ENCODE data around the gene FIG4.

FIG4 gene

DNA sequence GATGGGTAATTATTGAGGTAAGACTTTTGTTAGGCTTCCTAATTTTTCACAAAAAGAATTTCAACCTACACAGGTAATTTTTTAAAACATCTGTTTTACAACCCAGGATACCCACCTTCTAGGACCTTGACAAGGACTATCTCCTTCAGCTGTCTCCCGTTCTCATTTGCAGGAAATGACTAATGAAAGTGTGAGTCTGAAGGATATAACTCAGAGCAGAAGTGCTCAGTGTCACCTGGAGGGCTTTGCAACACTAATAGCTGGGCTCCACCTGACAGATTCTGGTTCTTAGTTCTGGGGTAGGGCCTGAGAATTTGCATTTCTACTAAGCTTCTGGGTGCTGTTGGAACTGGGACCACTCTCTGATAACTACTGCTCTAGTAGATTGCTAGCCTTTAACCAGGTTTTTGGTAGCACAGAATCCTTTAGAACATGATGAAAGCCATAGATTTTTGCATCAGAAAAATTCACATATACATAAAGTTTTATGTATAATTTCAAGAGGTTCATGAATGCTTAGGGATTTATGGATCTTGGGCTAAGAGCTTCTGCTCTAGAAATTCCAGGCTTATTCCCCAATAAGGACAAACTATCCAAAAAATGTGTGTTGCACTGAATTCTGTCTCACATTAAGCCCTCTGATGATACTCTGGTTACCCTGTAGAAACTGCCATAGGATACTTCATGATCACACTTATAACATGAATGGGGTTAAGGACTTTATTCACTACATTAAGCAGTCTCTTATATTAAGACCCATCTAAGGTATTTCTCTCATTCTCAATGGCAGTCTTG lies 30.4 kb upstream of the FIG4 start:
- TF ChIP-seq ZFP3 (CRISPR knock-in tag; IDR thresholded peaks at IDR 0.05) (no peak), TOX (CRISPR knock-in tag; IDR thresholded peaks at IDR 0.05; ENCODE audit: borderline replicate concordance) (no peak), CSDC2 (CRISPR knock-in tag; IDR thresholded peaks at IDR 0.05) (no peak), TCF4 (CRISPR knock-in tag; IDR thresholded peaks at IDR 0.05; ENCODE audit: borderline replicate concordance) (no peak), ESRRG (CRISPR knock-in tag; IDR thresholded peaks at IDR 0.05) (no peak), ZFP30 (CRISPR knock-in tag; IDR thresholded peaks at IDR 0.05) (no peak), ISL1 (CRISPR knock-in tag; IDR thresholded peaks at IDR 0.05) (no peak), RARB (CRISPR knock-in tag; IDR thresholded peaks at IDR 0.05) (no peak)
- TF ChIP-seq, protein P1, sequence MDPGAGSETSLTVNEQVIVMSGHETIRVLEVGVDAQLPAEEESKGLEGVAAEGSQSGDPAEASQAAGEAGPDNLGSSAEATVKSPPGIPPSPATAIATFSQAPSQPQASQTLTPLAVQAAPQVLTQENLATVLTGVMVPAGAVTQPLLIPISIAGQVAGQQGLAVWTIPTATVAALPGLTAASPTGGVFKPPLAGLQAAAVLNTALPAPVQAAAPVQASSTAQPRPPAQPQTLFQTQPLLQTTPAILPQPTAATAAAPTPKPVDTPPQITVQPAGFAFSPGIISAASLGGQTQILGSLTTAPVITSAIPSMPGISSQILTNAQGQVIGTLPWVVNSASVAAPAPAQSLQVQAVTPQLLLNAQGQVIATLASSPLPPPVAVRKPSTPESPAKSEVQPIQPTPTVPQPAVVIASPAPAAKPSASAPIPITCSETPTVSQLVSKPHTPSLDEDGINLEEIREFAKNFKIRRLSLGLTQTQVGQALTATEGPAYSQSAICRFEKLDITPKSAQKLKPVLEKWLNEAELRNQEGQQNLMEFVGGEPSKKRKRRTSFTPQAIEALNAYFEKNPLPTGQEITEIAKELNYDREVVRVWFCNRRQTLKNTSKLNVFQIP (CRISPR knock-in tag; IDR thresholded peaks at IDR 0.05; ENCODE audit: borderline replicate concordance, low read depth) = no peak
- TF ChIP-seq, protein P2, sequence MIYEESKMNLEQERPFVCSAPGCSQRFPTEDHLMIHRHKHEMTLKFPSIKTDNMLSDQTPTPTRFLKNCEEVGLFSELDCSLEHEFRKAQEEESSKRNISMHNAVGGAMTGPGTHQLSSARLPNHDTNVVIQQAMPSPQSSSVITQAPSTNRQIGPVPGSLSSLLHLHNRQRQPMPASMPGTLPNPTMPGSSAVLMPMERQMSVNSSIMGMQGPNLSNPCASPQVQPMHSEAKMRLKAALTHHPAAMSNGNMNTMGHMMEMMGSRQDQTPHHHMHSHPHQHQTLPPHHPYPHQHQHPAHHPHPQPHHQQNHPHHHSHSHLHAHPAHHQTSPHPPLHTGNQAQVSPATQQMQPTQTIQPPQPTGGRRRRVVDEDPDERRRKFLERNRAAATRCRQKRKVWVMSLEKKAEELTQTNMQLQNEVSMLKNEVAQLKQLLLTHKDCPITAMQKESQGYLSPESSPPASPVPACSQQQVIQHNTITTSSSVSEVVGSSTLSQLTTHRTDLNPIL (CRISPR knock-in tag; IDR thresholded peaks at IDR 0.05; ENCODE audit: low read depth) = no peak
- no peak for ATAC-seq

DNA sequence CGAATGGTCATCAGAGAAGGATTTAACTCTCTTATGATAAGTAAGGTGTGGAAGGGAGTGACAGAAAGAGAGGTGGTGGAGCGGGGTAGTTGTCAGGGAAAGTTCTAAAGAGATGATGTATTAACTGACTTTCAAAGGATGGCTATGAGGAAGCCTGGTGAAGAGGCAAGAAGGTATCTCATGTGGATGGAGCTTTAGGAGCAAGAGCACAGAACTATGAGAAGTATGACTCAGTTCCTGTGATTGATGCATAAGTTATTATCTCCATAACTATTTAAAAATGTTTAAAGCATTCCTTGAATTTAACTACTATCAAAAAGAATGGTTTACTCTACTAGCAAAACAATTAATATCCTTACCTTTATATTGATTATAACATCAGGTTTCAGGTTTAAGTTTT lies 28.9 kb upstream of the FIG4 start:
- TF ChIP-seq ARNTL (CRISPR knock-in tag; IDR thresholded peaks at IDR 0.05; ENCODE audit: borderline replicate concordance, low read depth) (no peak), OSR1 (CRISPR knock-in tag; IDR thresholded peaks at IDR 0.05) (no peak), RARB (CRISPR knock-in tag; IDR thresholded peaks at IDR 0.05) (no peak), ISL1 (CRISPR knock-in tag; IDR thresholded peaks at IDR 0.05) (no peak), TCF4 (CRISPR knock-in tag; IDR thresholded peaks at IDR 0.05; ENCODE audit: borderline replicate concordance) (no peak), ZNF565 (CRISPR knock-in tag; conservative IDR thresholded peaks at IDR 0.05; ENCODE audit: low read depth) (no peak), ZC3H10 (CRISPR knock-in tag; IDR thresholded peaks at IDR 0.05) (no peak), BACH2 (CRISPR knock-in tag; IDR thresholded peaks at IDR 0.05; ENCODE audit: borderline replicate concordance) (no peak), GLIS3 (CRISPR knock-in tag; IDR thresholded peaks at IDR 0.05) (no peak), SNAI2 (CRISPR knock-in tag; IDR thresholded peaks at IDR 0.05) (no peak), ZNF8 (CRISPR knock-in tag; IDR thresholded peaks at IDR 0.05) (no peak), PPARA (CRISPR knock-in tag; IDR thresholded peaks at IDR 0.05; ENCODE audit: borderline replicate concordance) (no peak), ZNF70 (CRISPR knock-in tag; IDR thresholded peaks at IDR 0.05) (no peak), TOX (CRISPR knock-in tag; IDR thresholded peaks at IDR 0.05; ENCODE audit: borderline replicate concordance) (no peak)
- TF ChIP-seq, protein P1 (CRISPR knock-in tag; IDR thresholded peaks at IDR 0.05; ENCODE audit: borderline replicate concordance, low read depth) = no peak
- TF ChIP-seq, protein P3, sequence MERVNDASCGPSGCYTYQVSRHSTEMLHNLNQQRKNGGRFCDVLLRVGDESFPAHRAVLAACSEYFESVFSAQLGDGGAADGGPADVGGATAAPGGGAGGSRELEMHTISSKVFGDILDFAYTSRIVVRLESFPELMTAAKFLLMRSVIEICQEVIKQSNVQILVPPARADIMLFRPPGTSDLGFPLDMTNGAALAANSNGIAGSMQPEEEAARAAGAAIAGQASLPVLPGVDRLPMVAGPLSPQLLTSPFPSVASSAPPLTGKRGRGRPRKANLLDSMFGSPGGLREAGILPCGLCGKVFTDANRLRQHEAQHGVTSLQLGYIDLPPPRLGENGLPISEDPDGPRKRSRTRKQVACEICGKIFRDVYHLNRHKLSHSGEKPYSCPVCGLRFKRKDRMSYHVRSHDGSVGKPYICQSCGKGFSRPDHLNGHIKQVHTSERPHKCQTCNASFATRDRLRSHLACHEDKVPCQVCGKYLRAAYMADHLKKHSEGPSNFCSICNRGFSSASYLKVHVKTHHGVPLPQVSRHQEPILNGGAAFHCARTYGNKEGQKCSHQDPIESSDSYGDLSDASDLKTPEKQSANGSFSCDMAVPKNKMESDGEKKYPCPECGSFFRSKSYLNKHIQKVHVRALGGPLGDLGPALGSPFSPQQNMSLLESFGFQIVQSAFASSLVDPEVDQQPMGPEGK (CRISPR knock-in tag; IDR thresholded peaks at IDR 0.05; ENCODE audit: borderline replicate concordance) = no peak
- TF ChIP-seq, protein P4, sequence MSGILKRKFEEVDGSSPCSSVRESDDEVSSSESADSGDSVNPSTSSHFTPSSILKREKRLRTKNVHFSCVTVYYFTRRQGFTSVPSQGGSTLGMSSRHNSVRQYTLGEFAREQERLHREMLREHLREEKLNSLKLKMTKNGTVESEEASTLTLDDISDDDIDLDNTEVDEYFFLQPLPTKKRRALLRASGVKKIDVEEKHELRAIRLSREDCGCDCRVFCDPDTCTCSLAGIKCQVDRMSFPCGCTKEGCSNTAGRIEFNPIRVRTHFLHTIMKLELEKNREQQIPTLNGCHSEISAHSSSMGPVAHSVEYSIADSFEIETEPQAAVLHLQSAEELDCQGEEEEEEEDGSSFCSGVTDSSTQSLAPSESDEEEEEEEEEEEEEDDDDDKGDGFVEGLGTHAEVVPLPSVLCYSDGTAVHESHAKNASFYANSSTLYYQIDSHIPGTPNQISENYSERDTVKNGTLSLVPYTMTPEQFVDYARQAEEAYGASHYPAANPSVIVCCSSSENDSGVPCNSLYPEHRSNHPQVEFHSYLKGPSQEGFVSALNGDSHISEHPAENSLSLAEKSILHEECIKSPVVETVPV (CRISPR knock-in tag; IDR thresholded peaks at IDR 0.05) = no peak
- TF ChIP-seq, protein P2 (CRISPR knock-in tag; IDR thresholded peaks at IDR 0.05; ENCODE audit: low read depth) = no peak
- TF ChIP-seq, protein P5, sequence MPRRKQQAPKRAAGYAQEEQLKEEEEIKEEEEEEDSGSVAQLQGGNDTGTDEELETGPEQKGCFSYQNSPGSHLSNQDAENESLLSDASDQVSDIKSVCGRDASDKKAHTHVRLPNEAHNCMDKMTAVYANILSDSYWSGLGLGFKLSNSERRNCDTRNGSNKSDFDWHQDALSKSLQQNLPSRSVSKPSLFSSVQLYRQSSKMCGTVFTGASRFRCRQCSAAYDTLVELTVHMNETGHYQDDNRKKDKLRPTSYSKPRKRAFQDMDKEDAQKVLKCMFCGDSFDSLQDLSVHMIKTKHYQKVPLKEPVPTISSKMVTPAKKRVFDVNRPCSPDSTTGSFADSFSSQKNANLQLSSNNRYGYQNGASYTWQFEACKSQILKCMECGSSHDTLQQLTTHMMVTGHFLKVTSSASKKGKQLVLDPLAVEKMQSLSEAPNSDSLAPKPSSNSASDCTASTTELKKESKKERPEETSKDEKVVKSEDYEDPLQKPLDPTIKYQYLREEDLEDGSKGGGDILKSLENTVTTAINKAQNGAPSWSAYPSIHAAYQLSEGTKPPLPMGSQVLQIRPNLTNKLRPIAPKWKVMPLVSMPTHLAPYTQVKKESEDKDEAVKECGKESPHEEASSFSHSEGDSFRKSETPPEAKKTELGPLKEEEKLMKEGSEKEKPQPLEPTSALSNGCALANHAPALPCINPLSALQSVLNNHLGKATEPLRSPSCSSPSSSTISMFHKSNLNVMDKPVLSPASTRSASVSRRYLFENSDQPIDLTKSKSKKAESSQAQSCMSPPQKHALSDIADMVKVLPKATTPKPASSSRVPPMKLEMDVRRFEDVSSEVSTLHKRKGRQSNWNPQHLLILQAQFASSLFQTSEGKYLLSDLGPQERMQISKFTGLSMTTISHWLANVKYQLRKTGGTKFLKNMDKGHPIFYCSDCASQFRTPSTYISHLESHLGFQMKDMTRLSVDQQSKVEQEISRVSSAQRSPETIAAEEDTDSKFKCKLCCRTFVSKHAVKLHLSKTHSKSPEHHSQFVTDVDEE (CRISPR knock-in tag; IDR thresholded peaks at IDR 0.05) = no peak
- ATAC-seq = no peak
